HG03432 (cell line): ENCODE results near the gene PGK1.

Experiments
- ATAC-seq: cut with Tn5 transposase; IDR thresholded peaks from one replicate; pipeline ENCODE4 v1.9.1; 2021; ENCODE audit warnings: mild to moderate bottlenecking, moderate library complexity; ENCODE audit not compliant: unreplicated experiment

The PGK1 gene

GRCh38 chrX:78165425-78165824 is 61.4 kb downstream of the PGK1 start:
- no peak for ATAC-seq

- ATAC-seq: no peak
These were observed 64.0 kb downstream of the PGK1 start for GRCh38 chrX:78168065-78168464.
